Ishikawa (cell line): ENCODE results near the gene CSNK1G2.
A peak's percentile ranks its signal among the peaks of the same experiment; 100 is the strongest.

Experiments
- CEBPB ChIP-seq: IDR thresholded peaks from 2 replicates; pipeline ENCODE4 v1.6.1; 2012
- FOXM1 ChIP-seq: IDR thresholded peaks from 2 replicates; pipeline ENCODE4 v1.6.1; 2012; ENCODE audit warnings: low read depth, borderline replicate concordance
- MAX ChIP-seq: IDR thresholded peaks from 2 replicates; pipeline ENCODE4 v1.6.1; 2012
- REST ChIP-seq: IDR thresholded peaks from 2 replicates; pipeline ENCODE4 v1.6.1; 2012; ENCODE audit warnings: low read depth, mild to moderate bottlenecking
- TAF1 ChIP-seq: IDR thresholded peaks from 2 replicates; pipeline ENCODE4 v1.6.1; 2012; ENCODE audit warnings: low read depth, mild to moderate bottlenecking

GRCh38 chr19:1935484-1936208 lies 5.3 kb upstream of the CSNK1G2 start:
- TF ChIP-seq FOXM1 (no peak), REST (no peak), MAX (0 out of 2 replicates have a peak, but pooled peaks have one; percentile 53), TAF1 (no peak), CEBPB (no peak)
